GM21737 (cell line): ENCODE results near the gene SNAI3.

Experiments used
- ATAC-seq: cut with Tn5 transposase; IDR thresholded peaks from one replicate; pipeline ENCODE4 v1.9.1; 2021; ENCODE audit warnings: mild to moderate bottlenecking, moderate library complexity; ENCODE audit not compliant: unreplicated experiment

The SNAI3 gene

GRCh38 chr16:88705801-88706228 is 19.5 kb upstream of the SNAI3 start:
- peak; percentile 16 for ATAC-seq

- ATAC-seq = no peak
Observed at GRCh38 chr16:88705076-88705684, 18.9 kb upstream of the SNAI3 start.

GRCh38 chr16:88703486-88704309 is 17.4 kb upstream of the SNAI3 start:
- ATAC-seq = no peak

GRCh38 chr16:88702371-88703210 is 16.3 kb upstream of the SNAI3 start:
- ATAC-seq = no peak

GRCh38 chr16:88701581-88702370 is 15.5 kb upstream of the SNAI3 start:
- no peak for ATAC-seq

- peak; percentile 59 for ATAC-seq
Observed at GRCh38 chr16:88700636-88701482, 14.6 kb upstream of the SNAI3 start.

GRCh38 chr16:88700322-88700635 is 14.0 kb upstream of the SNAI3 start:
- ATAC-seq = no peak

- ATAC-seq = no peak
Observed at GRCh38 chr16:88699180-88699579, 12.9 kb upstream of the SNAI3 start.

GRCh38 chr16:88698646-88699045 is 12.3 kb upstream of the SNAI3 start:
- no peak for ATAC-seq

GRCh38 chr16:88697831-88698615 is 11.7 kb upstream of the SNAI3 start:
- ATAC-seq = no peak

- no peak for ATAC-seq
Observed at GRCh38 chr16:88697116-88697830, 11.0 kb upstream of the SNAI3 start.

- no peak for ATAC-seq
Observed at GRCh38 chr16:88696441-88696840, 10.1 kb upstream of the SNAI3 start.

- no peak for ATAC-seq
Observed at GRCh38 chr16:88695753-88696152, 9.4 kb upstream of the SNAI3 start.

GRCh38 chr16:88695218-88695617 is 8.9 kb upstream of the SNAI3 start:
- ATAC-seq = no peak

GRCh38 chr16:88694221-88695087 is 8.1 kb upstream of the SNAI3 start:
- ATAC-seq = no peak

GRCh38 chr16:88693420-88694177 is 7.3 kb upstream of the SNAI3 start:
- no peak for ATAC-seq

GRCh38 chr16:88692861-88693260 is 6.6 kb upstream of the SNAI3 start:
- no peak for ATAC-seq
